ENCODE measurements around the gene SEZ6L. TPM values are rescaled to one million over a fixed set of nuclear protein-coding genes. Genes with fewer than 3 reads are reported as not detected.

SEZ6L gene
- total RNA-seq, 4 donors from 2014 or later: 0.26 to 2.6 TPM; not detected in 2

GRCh38 chr22:26417406-26417805 lies 248.1 kb downstream of the SEZ6L start:
- Histone ChIP-seq H3K27ac (no peak overlapping the region), H3K4me3 (no peak overlapping the region), H3K27me3 (no peaks in the 10 kb centered on the region), H3K36me3 (no peaks in the 10 kb centered on the region), H3K4me1 (no peaks in the 10 kb centered on the region), H3K9me3 (no peaks in the 10 kb centered on the region)
- no peak for TF ChIP-seq POLR2A (IDR thresholded peaks at IDR 0.05)
- no peak for TF ChIP-seq CTCF (IDR thresholded peaks at IDR 0.05)
- intact Hi-C loops (cut with DNase I; ENCODE audit: low total_unique reads): no loop called here
- no peak for DNase-seq

- no peak for TF ChIP-seq POLR2A (IDR thresholded peaks at IDR 0.05)
- no peak for TF ChIP-seq CTCF (IDR thresholded peaks at IDR 0.05)
- H3K27me3 ChIP-seq: no peaks in the 10 kb centered on the region
- H3K4me1 ChIP-seq: no peaks in the 10 kb centered on the region
- H3K9me3 ChIP-seq: no peaks in the 10 kb centered on the region
- intact Hi-C loops (cut with DNase I; ENCODE audit: low total_unique reads): no loop called here
- no peak overlapping the region for H3K4me3 ChIP-seq
- H3K27ac ChIP-seq: no peak overlapping the region
- no peaks in the 10 kb centered on the region for H3K36me3 ChIP-seq
- DNase-seq: no peak
Observed at GRCh38 chr22:26418620-26419019, 249.4 kb downstream of the SEZ6L start.

GRCh38 chr22:26426924-26427323 lies 257.7 kb downstream of the SEZ6L start:
- Histone ChIP-seq H3K4me3 (no peak overlapping the region), H3K27ac (no peak overlapping the region), H3K36me3 (no peaks in the 10 kb centered on the region), H3K27me3 (no peaks in the 10 kb centered on the region), H3K4me1 (no peaks in the 10 kb centered on the region), H3K9me3 (no peaks in the 10 kb centered on the region)
- no peak for TF ChIP-seq POLR2A (IDR thresholded peaks at IDR 0.05)
- TF ChIP-seq CTCF (IDR thresholded peaks at IDR 0.05): no peak
- intact Hi-C loops (cut with DNase I; ENCODE audit: low total_unique reads): no loop called here
- no peak for DNase-seq

- intact Hi-C loops (cut with DNase I; ENCODE audit: low total_unique reads): no loop called here
- peak within 1 kb of the TSS; percentile 39 to 57 for H3K4me3 ChIP-seq
- H3K27ac ChIP-seq: peak within 1 kb of the TSS; percentile 53 to 57
- TF ChIP-seq CTCF (IDR thresholded peaks at IDR 0.05): no peak
- no peak for TF ChIP-seq POLR2A (IDR thresholded peaks at IDR 0.05)
- no peaks in the 10 kb centered on the region for H3K4me1 ChIP-seq
- H3K27me3 ChIP-seq: no peaks in the 10 kb centered on the region
- H3K9me3 ChIP-seq: no peaks in the 10 kb centered on the region
- peak; percentile 43 to 53 for DNase-seq
- H3K36me3 ChIP-seq: no peaks in the 10 kb centered on the region
Observed at GRCh38 chr22:26428515-26429457, 259.5 kb downstream of the SEZ6L start, which contains the start of gene ASPHD2. Gene ASPHD2, plus strand, starts transcription at chr22:26429260. Its CDS starts 4,356 bp downstream, at chr22:26433616.
